ENCODE results near the gene VAPB.

DNA sequence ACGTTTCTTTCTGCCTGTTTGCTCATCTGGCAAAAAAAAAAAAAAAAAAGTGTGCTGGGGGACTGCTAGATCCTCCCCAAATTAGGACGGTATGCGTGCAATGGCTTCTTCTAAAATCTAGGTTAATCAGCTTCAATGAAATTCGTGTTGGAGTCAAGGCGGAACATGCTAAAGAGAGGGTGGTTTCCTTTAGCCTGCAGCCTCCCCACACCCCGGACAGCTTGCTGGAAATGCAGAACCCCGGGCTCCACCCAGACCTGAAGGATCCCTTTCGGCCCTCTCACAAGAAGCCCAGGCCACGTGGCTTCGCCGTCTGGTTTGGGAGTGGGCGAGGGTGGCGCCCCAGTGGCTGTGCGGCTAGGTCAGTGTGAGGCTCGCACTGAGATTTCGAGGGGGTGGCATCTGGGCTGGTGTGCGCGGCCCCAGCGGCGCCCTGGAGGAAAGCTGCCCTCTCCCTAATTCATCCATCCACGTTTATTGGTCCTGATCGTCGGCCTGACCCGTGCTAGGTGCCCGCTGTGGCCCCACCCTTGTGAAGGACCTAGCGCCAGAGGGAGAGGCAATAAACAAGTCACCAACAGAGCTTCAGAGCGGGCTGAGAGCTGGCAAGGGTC, 77.2 kb downstream of the VAPB start:
- TF ChIP-seq POLR2A (IDR thresholded peaks at IDR 0.05) (no peak), POLR2AphosphoS5 (IDR thresholded peaks at IDR 0.05) (no peak)
- TF ChIP-seq, protein P1, sequence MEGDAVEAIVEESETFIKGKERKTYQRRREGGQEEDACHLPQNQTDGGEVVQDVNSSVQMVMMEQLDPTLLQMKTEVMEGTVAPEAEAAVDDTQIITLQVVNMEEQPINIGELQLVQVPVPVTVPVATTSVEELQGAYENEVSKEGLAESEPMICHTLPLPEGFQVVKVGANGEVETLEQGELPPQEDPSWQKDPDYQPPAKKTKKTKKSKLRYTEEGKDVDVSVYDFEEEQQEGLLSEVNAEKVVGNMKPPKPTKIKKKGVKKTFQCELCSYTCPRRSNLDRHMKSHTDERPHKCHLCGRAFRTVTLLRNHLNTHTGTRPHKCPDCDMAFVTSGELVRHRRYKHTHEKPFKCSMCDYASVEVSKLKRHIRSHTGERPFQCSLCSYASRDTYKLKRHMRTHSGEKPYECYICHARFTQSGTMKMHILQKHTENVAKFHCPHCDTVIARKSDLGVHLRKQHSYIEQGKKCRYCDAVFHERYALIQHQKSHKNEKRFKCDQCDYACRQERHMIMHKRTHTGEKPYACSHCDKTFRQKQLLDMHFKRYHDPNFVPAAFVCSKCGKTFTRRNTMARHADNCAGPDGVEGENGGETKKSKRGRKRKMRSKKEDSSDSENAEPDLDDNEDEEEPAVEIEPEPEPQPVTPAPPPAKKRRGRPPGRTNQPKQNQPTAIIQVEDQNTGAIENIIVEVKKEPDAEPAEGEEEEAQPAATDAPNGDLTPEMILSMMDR (IDR thresholded peaks at IDR 0.05) = no peak
